KMS-11 (cell line): ENCODE data around the gene ARHGAP31.
"Not testable (repeated sequence)": the region's sequence is repeated elsewhere in the genome, so short reads cannot be mapped to it uniquely, and the experiment has no call there.

Source experiments
- H2AFZ ChIP-seq: fragments of 200-600 bp; sonication (generic); 2 replicates; pipeline ENCODE4 v1.6.1; 2016; ENCODE audit warnings: antibody characterized with exemption, mixed run types, low read depth
- H3K27ac ChIP-seq: fragments of 200-600 bp; sonication (generic); 2 replicates; pipeline ENCODE4 v1.6.1; 2016; ENCODE audit warnings: mild to moderate bottlenecking, mixed run types
- H3K27me3 ChIP-seq: fragments of 200-600 bp; sonication (generic); 2 replicates; pipeline ENCODE4 v1.6.1; 2017; ENCODE audit warnings: mild to moderate bottlenecking, low read depth, mixed run types, moderate library complexity; ENCODE audit not compliant: insufficient read depth
- H3K36me3 ChIP-seq: fragments of 200-600 bp; sonication (generic); 2 replicates; pipeline ENCODE4 v1.6.1; 2017; ENCODE audit warnings: mild to moderate bottlenecking, mixed run types; ENCODE audit not compliant: insufficient read depth
- H3K4me1 ChIP-seq: fragments of 200-600 bp; sonication (generic); 2 replicates; pipeline ENCODE4 v1.6.1; 2016; ENCODE audit warnings: mild to moderate bottlenecking, low read depth, mixed run types; ENCODE audit not compliant: poor library complexity, severe bottlenecking
- H3K4me2 ChIP-seq: fragments of 200-600 bp; sonication (generic); 2 replicates; pipeline ENCODE4 v1.7.0; 2016; ENCODE audit warnings: mild to moderate bottlenecking, mixed run types
- H3K4me3 ChIP-seq: fragments of 200-600 bp; sonication (generic); IDR thresholded peaks from 2 replicates; pipeline ENCODE4 v1.6.1; 2017; ENCODE audit warnings: low read depth, low read length, mixed read lengths; ENCODE audit not compliant: insufficient read depth
- H3K79me2 ChIP-seq: fragments of 200-600 bp; sonication (generic); 2 replicates; pipeline ENCODE4 v1.6.1; 2016; ENCODE audit warnings: low read depth, mixed run types; ENCODE audit not compliant: insufficient read depth
- H3K9ac ChIP-seq: fragments of 200-600 bp; sonication (generic); 2 replicates; pipeline ENCODE4 v1.6.1; 2016; ENCODE audit warnings: mild to moderate bottlenecking, mixed run types
- H4K20me1 ChIP-seq: fragments of 200-600 bp; sonication (generic); 2 replicates; pipeline ENCODE4 v1.6.1; 2016; ENCODE audit warnings: mild to moderate bottlenecking, mixed run types; ENCODE audit not compliant: insufficient read depth
- TF ChIP-seq, protein P1 (sequence below): fragments of 200-600 bp; sonication (generic); conservative IDR thresholded peaks from 2 replicates; pipeline ENCODE4 v1.6.1; 2017; ENCODE audit warnings: low read depth, mild to moderate bottlenecking, antibody characterized with exemption, low read length, moderate library complexity, mixed read lengths

Gene ARHGAP31

DNA sequence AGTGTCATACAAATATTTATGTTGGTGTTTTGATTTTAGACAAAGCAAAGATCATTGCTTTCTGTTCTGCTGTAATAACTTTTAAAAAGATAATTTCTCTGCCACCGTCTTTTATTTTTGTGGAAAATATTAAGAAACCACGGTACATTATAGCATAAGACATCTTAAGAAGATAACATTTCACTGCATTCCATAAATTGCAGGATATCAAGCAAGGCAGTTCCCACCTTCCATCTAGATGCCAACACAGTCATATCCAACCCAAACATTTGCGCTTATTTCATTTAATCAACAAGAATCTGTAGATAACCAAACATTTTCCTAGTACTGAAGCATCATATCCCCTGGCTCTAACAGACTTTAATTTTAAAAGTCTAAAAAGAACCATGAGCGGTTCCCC lies 25.1 kb downstream of the ARHGAP31 start:
- peaks cover 4% of the 10 kb centered on the region for H3K4me1 ChIP-seq
- H3K79me2 ChIP-seq = no peaks in the 10 kb centered on the region
- no peaks in the 10 kb centered on the region for H3K36me3 ChIP-seq
- no peaks in the 10 kb centered on the region for H4K20me1 ChIP-seq
- no peak overlapping the region for H2AFZ ChIP-seq
- TF ChIP-seq, protein P1, sequence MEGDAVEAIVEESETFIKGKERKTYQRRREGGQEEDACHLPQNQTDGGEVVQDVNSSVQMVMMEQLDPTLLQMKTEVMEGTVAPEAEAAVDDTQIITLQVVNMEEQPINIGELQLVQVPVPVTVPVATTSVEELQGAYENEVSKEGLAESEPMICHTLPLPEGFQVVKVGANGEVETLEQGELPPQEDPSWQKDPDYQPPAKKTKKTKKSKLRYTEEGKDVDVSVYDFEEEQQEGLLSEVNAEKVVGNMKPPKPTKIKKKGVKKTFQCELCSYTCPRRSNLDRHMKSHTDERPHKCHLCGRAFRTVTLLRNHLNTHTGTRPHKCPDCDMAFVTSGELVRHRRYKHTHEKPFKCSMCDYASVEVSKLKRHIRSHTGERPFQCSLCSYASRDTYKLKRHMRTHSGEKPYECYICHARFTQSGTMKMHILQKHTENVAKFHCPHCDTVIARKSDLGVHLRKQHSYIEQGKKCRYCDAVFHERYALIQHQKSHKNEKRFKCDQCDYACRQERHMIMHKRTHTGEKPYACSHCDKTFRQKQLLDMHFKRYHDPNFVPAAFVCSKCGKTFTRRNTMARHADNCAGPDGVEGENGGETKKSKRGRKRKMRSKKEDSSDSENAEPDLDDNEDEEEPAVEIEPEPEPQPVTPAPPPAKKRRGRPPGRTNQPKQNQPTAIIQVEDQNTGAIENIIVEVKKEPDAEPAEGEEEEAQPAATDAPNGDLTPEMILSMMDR = no peak
- H3K4me3 ChIP-seq = no peak overlapping the region
- H3K9ac ChIP-seq = no peak overlapping the region
- H3K27ac ChIP-seq = no peak overlapping the region
- no peak overlapping the region for H3K4me2 ChIP-seq
- H3K27me3 ChIP-seq = no peaks in the 10 kb centered on the region

DNA sequence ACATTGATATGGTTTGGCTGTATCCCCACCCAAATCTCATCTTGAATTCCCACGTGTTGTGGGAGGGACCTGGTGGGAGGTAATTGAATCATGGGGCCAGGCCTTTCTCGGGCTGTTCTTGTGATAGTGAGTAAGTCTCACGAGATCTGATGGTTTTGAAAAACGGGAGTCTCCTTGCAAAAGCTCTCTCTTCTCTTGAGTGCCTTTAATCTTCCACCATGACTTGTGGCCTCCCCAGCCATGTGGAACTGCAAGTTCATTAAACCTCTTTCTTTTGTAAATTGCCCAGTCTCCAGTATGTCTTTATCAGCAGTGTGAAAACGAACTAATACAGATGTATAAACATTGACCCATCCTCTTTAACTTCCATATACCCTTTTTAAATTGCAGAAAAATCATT lies 26.6 kb downstream of the ARHGAP31 start:
- not testable (repeated sequence) for H3K79me2 ChIP-seq, H3K36me3 ChIP-seq, H3K27ac ChIP-seq, H3K4me2 ChIP-seq, H4K20me1 ChIP-seq, H3K27me3 ChIP-seq, H3K9ac ChIP-seq, H3K4me1 ChIP-seq, H3K4me3 ChIP-seq, H2AFZ ChIP-seq

DNA sequence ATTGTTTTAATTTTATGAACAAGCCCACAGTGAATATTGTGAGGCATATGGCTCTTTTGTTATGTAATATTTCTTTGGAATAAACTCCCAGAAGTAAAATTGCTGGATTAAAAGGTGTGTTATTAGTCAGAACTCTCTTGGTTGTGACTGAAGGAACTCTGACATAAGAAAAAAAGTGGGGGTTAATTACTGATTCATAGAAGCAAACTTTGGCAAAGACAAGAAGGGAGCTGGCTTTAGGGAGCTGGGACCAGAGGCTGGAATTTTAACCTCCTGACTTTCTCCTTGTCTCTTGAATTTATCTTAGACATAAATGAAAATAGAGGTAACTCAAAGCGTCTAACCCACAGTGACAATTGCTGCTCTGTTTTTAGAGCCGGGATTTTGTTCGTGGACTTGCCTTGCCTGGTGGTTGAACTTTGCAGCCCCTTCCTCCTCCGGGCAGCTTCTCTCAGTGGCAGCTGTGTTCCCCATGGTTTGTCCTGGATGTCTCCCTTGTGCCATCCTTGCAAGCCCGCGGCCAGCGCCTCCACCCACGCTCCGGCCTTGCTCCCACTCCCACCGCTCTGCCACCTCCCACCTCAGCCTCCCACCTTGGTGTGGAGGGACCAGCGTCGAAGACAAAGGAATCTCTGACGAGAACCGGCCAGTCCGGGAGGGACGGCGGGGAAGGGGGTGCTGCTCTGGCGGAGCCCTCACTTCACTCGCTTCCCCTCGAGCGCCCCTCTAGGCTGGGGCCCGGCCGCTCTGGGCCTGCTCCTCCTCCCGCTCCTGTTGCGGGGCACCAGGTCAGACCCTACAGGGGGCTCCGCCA lies 28.0 kb downstream of the ARHGAP31 start:
- Histone ChIP-seq H3K36me3 (no peaks in the 10 kb centered on the region), H3K27me3 (no peaks in the 10 kb centered on the region), H2AFZ (peak overlapping the region; percentile 56), H4K20me1 (no peaks in the 10 kb centered on the region), H3K4me2 (peak overlapping the region; percentile 33), H3K9ac (peak overlapping the region; percentile 88), H3K4me3 (no peak overlapping the region), H3K4me1 (peaks cover 4% of the 10 kb centered on the region), H3K27ac (peak overlapping the region; percentile 57), H3K79me2 (no peaks in the 10 kb centered on the region)
- TF ChIP-seq, protein P1 = no peak

DNA sequence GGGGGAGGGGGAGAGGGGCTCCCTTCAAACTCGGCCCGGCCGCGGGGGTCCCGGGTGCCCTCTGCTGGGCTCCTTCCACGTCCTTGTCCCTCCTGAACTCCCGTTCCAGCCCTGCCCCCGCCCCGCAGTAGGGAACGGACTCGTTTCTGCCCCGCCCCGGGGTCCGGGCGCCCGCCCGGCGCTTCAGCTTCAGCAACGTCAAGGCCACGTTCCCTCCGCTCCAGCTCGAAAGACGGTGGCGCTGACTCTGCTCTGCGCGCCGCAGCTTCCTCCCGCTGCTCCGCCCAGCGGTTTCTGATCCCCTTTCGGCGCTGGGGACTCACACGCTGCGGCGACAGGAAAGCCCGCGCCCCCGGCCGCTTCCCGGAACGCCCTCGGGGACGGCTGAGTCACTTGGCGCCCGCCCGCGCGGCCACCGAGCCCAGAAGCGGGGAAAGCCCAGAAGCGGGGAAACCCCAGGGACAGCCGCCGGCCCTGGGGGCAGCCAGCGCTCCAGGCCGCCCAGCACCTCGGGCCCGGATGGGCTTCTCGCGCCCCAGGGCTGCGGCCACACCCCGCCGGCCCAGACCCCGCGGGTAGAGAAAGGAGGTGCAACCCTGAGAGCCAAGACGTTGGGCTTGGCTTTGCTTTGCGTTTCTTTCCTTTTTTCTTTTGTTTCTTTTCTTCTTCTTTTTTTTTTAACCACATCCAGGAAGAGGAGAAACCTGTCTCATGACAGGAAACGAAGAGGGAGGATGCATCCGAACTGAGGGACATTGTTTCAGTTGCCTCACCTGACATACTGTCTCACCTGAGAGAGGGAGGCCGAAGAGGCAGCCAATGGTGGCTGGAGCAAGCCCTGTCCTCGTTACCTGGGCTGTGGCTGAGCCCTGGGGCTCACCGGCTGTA lies 28.9 kb downstream of the ARHGAP31 start:
- H2AFZ ChIP-seq = peak overlapping the region; percentile 56
- H3K27ac ChIP-seq = peak overlapping the region; percentile 57

More for the DNA sequence above, 28.9 kb downstream of the ARHGAP31 start:
- Histone ChIP-seq H3K4me1 (peaks cover 4% of the 10 kb centered on the region), H3K27me3 (no peaks in the 10 kb centered on the region), H3K36me3 (no peaks in the 10 kb centered on the region), H3K9ac (peak overlapping the region; percentile 88), H3K79me2 (no peaks in the 10 kb centered on the region), H3K4me3 (peak overlapping the region; percentile 55), H3K4me2 (peak overlapping the region; percentile 33), H4K20me1 (no peaks in the 10 kb centered on the region)
- TF ChIP-seq, protein P1 = no peak
